RWPE2 (cell line): ENCODE measurements around the gene TMEM247.
A peak's percentile ranks its signal among the peaks of the same experiment; 100 is the strongest.

Experiments used
- ATAC-seq: fragments of 200-7000 bp; cut with Tn5 transposase; 3 replicates; pipeline ENCODE4 v1.9.1; 2021; ENCODE audit warnings: low read depth
- DNase-seq: peaks from one replicate; pipeline ENCODE4 v3.0.0-alpha.2; 2020; ENCODE audit warnings: low spot score
- H3K27ac ChIP-seq: fragments of 450-650 bp; 2 replicates; pipeline ENCODE4 v1.5.1; 2017; ENCODE audit warnings: mild to moderate bottlenecking; ENCODE audit not compliant: poor library complexity, severe bottlenecking
- H3K27me3 ChIP-seq: fragments of 250-450 bp; sonication (Bioruptor Pico); 2 replicates; pipeline ENCODE4 v1.5.1; 2021; ENCODE audit warnings: mild to moderate bottlenecking, moderate library complexity; ENCODE audit not compliant: insufficient read depth, poor library complexity, severe bottlenecking
- H3K36me3 ChIP-seq: fragments of 250-450 bp; sonication (Bioruptor Pico); 2 replicates; pipeline ENCODE4 v1.5.1; 2020; ENCODE audit warnings: low read depth, mild to moderate bottlenecking, moderate library complexity
- H3K4me1 ChIP-seq: fragments of 250-450 bp; sonication (Bioruptor Pico); 2 replicates; pipeline ENCODE4 v1.5.1; 2021; ENCODE audit warnings: mild to moderate bottlenecking, moderate library complexity; ENCODE audit not compliant: insufficient read depth, poor library complexity, severe bottlenecking
- H3K4me3 ChIP-seq: fragments of 250-450 bp; sonication (Bioruptor Pico); 2 replicates; pipeline ENCODE4 v1.5.1; 2021; ENCODE audit warnings: mild to moderate bottlenecking, moderate library complexity; ENCODE audit not compliant: severe bottlenecking
- H3K9me3 ChIP-seq: fragments of 250-450 bp; sonication (Bioruptor Pico); 2 replicates; pipeline ENCODE4 v1.5.1; 2021; ENCODE audit warnings: mild to moderate bottlenecking, moderate library complexity; ENCODE audit not compliant: severe bottlenecking
- CTCF ChIP-seq: fragments of 450-650 bp; IDR thresholded peaks from one replicate; pipeline ENCODE4 v1.5.1; 2017; ENCODE audit warnings: mild to moderate bottlenecking, moderate library complexity; ENCODE audit not compliant: poor library complexity, severe bottlenecking

Gene TMEM247

GRCh38 chr2:46451131-46451711 lies 28.1 kb upstream of the TMEM247 start:
- Histone ChIP-seq H3K4me1 (no peaks in the 10 kb centered on the region), H3K4me3 (no peak overlapping the region), H3K27me3 (no peaks in the 10 kb centered on the region), H3K9me3 (no peaks in the 10 kb centered on the region), H3K27ac (no peak overlapping the region), H3K36me3 (no peaks in the 10 kb centered on the region)
- DNase-seq (no peak), ATAC-seq (peak; percentile 50; the same call in 2 of the 3 replicates)
- no peak for TF ChIP-seq CTCF

- H3K27ac ChIP-seq = no peak overlapping the region
- no peak overlapping the region for H3K4me3 ChIP-seq
- ATAC-seq (no peak), DNase-seq (no peak)
- H3K4me1 ChIP-seq = no peaks in the 10 kb centered on the region
- no peaks in the 10 kb centered on the region for H3K36me3 ChIP-seq
- no peak for TF ChIP-seq CTCF
- H3K9me3 ChIP-seq = no peaks in the 10 kb centered on the region
- no peaks in the 10 kb centered on the region for H3K27me3 ChIP-seq
Measured at GRCh38 chr2:46456789-46457188, 22.6 kb upstream of the TMEM247 start.

- H3K9me3 ChIP-seq = no peaks in the 10 kb centered on the region
- H3K36me3 ChIP-seq = no peaks in the 10 kb centered on the region
- DNase-seq (no peak), ATAC-seq (no peak)
- no peak overlapping the region for H3K4me3 ChIP-seq
- H3K27me3 ChIP-seq = no peaks in the 10 kb centered on the region
- H3K4me1 ChIP-seq = no peaks in the 10 kb centered on the region
- no peak overlapping the region for H3K27ac ChIP-seq
- TF ChIP-seq CTCF = no peak
Measured at GRCh38 chr2:46458763-46459500, 20.4 kb upstream of the TMEM247 start.

- no peak for TF ChIP-seq CTCF
- Histone ChIP-seq H3K27ac (no peak overlapping the region), H3K4me3 (no peak overlapping the region), H3K27me3 (no peaks in the 10 kb centered on the region), H3K9me3 (no peaks in the 10 kb centered on the region), H3K4me1 (no peaks in the 10 kb centered on the region), H3K36me3 (no peaks in the 10 kb centered on the region)
- no peak for ATAC-seq
- no peak for DNase-seq
Measured at GRCh38 chr2:46459694-46460093, 19.7 kb upstream of the TMEM247 start.
